Stimulated activated effector memory CD8-positive, alpha-beta T cell treated with anti-CD3 and anti-CD28 coated beads, Interleukin-12 subunit alpha, Interleukin-12 subunit beta, amount 100 ng/mL, for 72 hours (primary cell): ENCODE results near the gene CDHR2.

Experiments used
- ATAC-seq: fragments of 150-1000 bp; cut with Tn5 transposase; 2 replicates; pipeline ENCODE4 v1.10.0; 2021
- DNase-seq, 2 donors: peaks; one replicate each; pipeline ENCODE4 v3.0.0; 2021 to 2022; ENCODE audit warnings: low spot score in 2 of 2
- H3K27ac Mint-ChIP-seq: one replicate; pipeline ENCODE4 v1.8.0; 2022; ENCODE audit warnings: mild to moderate bottlenecking, mixed read lengths
- H3K36me3 Mint-ChIP-seq: one replicate; pipeline ENCODE4 v1.8.0; 2022; ENCODE audit warnings: mild to moderate bottlenecking, mixed read lengths
- H3K4me1 Mint-ChIP-seq: one replicate; pipeline ENCODE4 v1.8.0; 2022; ENCODE audit warnings: mixed read lengths
- H3K4me3 Mint-ChIP-seq: one replicate; pipeline ENCODE4 v1.8.0; 2022; ENCODE audit warnings: mild to moderate bottlenecking, mixed read lengths
- H3K9me3 Mint-ChIP-seq: one replicate; pipeline ENCODE4 v1.8.0; 2022; ENCODE audit warnings: mixed read lengths

The CDHR2 gene

GRCh38 chr5:176624142-176624541, 75.0 kb downstream of the CDHR2 start:
- Mint-ChIP-seq H3K4me1 (peaks cover 22% of the 10 kb centered on the region), H3K36me3 (no peaks in the 10 kb centered on the region), H3K27ac (no peak overlapping the region), H3K9me3 (no peaks in the 10 kb centered on the region), H3K4me3 (no peak overlapping the region)
- DNase-seq (no peak), ATAC-seq (no peak)

- ATAC-seq, result no peak
Measured at GRCh38 chr5:176624938-176625337, 75.8 kb downstream of the CDHR2 start.

DNA sequence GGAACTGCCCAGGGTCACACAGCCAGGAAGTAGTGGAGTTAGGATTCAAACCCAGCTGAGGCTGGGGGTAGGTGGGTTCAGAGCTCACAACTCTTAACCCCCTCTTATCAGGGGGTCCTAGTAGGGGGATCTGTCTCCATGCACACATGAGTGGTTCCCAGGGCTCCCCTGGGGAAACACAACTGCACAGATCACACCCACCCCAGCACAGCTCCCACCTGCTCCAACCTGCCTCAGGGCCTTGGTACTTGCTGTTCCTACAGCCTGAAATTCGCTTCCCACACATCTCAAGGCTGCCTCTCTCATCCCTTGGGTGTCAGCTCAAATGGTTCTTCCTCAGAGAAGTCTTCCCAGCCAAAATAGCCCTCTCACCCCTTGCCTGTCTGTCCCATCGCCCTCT, 76.4 kb downstream of the CDHR2 start:
- Mint-ChIP-seq H3K4me1 (peaks cover 17% of the 10 kb centered on the region), H3K4me3 (no peak overlapping the region), H3K36me3 (no peaks in the 10 kb centered on the region), H3K9me3 (no peaks in the 10 kb centered on the region), H3K27ac (no peak overlapping the region)
- DNase-seq (no peak), ATAC-seq (no peak)

More at GRCh38 chr5:176624938-176625337, 75.8 kb downstream of the CDHR2 start:
- DNase-seq, result no peak
- no peaks in the 10 kb centered on the region for H3K36me3 Mint-ChIP-seq
- no peak overlapping the region for H3K4me3 Mint-ChIP-seq
- H3K27ac Mint-ChIP-seq, result no peak overlapping the region
- peaks cover 22% of the 10 kb centered on the region for H3K4me1 Mint-ChIP-seq
- no peaks in the 10 kb centered on the region for H3K9me3 Mint-ChIP-seq

GRCh38 chr5:176625966-176626875, 77.1 kb downstream of the CDHR2 start:
- Mint-ChIP-seq H3K27ac (no peak overlapping the region), H3K36me3 (no peaks in the 10 kb centered on the region), H3K9me3 (no peaks in the 10 kb centered on the region), H3K4me3 (no peak overlapping the region), H3K4me1 (peaks cover 16% of the 10 kb centered on the region)
- no peak for ATAC-seq
- no peak for DNase-seq

- Mint-ChIP-seq H3K4me1 (peaks cover 16% of the 10 kb centered on the region), H3K4me3 (no peak overlapping the region), H3K9me3 (no peaks in the 10 kb centered on the region), H3K36me3 (no peaks in the 10 kb centered on the region), H3K27ac (no peak overlapping the region)
- ATAC-seq (no peak), DNase-seq (no peak)
Measured at GRCh38 chr5:176626876-176627236, 77.7 kb downstream of the CDHR2 start.

- Mint-ChIP-seq H3K4me3 (no peak overlapping the region), H3K4me1 (peaks cover 16% of the 10 kb centered on the region), H3K27ac (no peak overlapping the region), H3K36me3 (no peaks in the 10 kb centered on the region), H3K9me3 (no peaks in the 10 kb centered on the region)
- ATAC-seq, result no peak
- no peak for DNase-seq
Measured at GRCh38 chr5:176627582-176627981, 78.4 kb downstream of the CDHR2 start.

GRCh38 chr5:176628406-176629228, 79.5 kb downstream of the CDHR2 start:
- Mint-ChIP-seq H3K9me3 (no peaks in the 10 kb centered on the region), H3K27ac (no peak overlapping the region), H3K4me1 (peaks cover 19% of the 10 kb centered on the region), H3K4me3 (peak overlapping the region; percentile 51), H3K36me3 (no peaks in the 10 kb centered on the region)
- ATAC-seq (no peak), DNase-seq (no peak)

DNA sequence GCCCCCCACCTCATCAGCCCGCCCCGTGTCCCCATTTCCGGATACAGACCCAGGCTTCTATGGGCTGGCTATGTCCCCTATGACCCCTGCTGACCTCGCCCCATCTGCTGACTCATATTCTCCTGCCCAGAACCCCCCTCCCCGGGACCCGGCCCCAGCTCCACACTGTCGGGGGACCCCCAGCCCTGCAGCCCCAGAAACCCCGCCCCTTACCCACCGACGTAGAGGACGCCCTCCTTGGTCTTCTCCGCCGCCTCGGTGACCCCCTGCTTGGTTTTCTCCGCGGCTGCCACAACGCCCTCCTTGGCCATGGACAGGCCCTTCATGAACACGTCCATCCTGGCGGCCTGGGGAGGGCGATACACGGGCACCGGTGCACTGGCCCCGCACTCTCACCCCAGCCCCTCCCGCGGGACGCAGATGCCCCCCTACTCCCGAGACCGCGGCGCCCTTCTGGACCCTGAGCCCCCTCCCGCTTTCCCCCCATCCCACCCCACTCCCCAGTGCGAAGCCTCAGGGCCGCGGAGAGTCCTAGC, 80.2 kb downstream of the CDHR2 start:
- DNase-seq (no peak), ATAC-seq (no peak)
- Mint-ChIP-seq H3K36me3 (no peaks in the 10 kb centered on the region), H3K4me1 (peaks cover 24% of the 10 kb centered on the region), H3K27ac (no peak overlapping the region), H3K9me3 (no peaks in the 10 kb centered on the region), H3K4me3 (peak overlapping the region; percentile 51)

DNA sequence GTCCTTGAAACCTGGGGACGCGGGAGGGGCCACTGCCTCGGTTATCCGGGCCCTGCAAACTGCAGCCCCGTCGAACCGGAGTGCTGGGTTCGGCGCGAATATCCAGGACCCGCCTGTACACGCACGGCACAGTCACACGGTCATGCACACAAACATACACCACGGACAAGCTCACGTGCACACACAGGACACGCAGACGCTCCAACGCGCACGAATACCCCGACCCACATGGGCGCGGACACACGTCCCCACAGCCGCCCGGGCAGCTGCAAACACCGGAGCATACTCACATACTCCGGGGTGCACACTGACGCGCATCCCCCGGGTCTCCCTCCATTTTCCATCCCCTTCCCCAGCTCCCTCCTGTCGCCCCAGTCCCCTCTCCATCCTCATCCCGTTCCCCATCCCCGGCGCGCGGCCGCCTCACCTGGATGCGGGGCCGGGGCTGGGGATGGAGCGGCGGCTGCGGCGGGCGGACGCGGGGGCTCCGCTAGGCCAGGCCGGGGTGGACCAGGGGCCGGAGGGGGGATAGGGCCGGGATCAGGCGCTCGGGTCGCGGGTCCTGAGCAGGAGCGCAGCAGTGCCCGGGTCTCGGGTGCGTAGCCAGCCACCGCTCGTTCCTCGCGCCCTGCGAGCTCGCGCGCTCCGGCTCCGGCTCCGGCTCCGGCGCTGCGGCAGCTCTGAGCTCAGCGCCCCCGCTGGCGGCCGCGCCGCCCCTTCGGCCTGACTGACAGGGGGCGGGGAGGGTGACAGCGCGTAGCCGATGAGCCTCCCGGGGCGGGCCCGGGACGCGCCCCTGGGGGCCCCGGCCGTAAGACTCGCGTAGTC, 80.9 kb downstream of the CDHR2 start, which contains the start of the genes EIF4E1B and SNCB:
EIF4E1B (plus strand) TSS at position 823 of the 828 bp plus-strand sequence. CDS start 12,113 bp downstream, outside the sequence.
SNCB (minus strand) TSS at position 682 of the 828 bp plus-strand sequence. CDS start 880 bp downstream, outside the sequence.
- Mint-ChIP-seq H3K4me1 (peaks cover 24% of the 10 kb centered on the region), H3K27ac (no peak within 1 kb of the TSS), H3K9me3 (no peaks in the 10 kb centered on the region), H3K4me3 (peak within 1 kb of the TSS; percentile 51), H3K36me3 (no peaks in the 10 kb centered on the region)
- ATAC-seq, result peak; percentile 92
- peak; percentile 43 to 69 for DNase-seq

DNA sequence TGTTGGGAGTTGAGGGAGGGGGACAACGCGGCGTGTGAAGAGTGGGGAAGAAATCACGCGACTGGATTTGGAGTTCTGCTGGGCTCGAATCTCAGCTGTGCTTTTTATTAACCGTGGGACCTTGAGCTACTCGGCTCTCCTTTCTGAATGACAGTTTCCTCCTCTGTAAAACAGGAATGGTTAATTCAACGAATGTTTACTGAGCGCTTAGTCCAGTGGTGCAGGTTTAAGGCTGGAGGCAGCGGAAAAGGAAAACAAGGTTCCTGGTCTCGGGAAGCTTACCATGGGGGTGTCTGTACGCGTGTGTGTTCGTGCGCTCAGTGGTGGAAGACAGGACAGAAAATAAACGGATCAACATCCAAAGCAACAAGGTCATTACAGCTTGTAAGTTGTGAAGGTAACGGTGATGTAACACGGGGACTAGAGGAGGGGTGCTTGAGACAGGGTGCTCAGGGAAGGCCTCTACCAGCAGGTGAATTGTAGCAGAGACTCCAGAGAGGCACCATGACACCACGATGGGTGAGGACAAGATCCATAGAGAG, 81.6 kb downstream of the CDHR2 start:
- peaks cover 24% of the 10 kb centered on the region for H3K4me1 Mint-ChIP-seq
- ATAC-seq (no peak), DNase-seq (no peak)
- no peak overlapping the region for H3K27ac Mint-ChIP-seq
- H3K4me3 Mint-ChIP-seq, result peak overlapping the region; percentile 51
- H3K36me3 Mint-ChIP-seq, result no peaks in the 10 kb centered on the region
- H3K9me3 Mint-ChIP-seq, result no peaks in the 10 kb centered on the region

DNA sequence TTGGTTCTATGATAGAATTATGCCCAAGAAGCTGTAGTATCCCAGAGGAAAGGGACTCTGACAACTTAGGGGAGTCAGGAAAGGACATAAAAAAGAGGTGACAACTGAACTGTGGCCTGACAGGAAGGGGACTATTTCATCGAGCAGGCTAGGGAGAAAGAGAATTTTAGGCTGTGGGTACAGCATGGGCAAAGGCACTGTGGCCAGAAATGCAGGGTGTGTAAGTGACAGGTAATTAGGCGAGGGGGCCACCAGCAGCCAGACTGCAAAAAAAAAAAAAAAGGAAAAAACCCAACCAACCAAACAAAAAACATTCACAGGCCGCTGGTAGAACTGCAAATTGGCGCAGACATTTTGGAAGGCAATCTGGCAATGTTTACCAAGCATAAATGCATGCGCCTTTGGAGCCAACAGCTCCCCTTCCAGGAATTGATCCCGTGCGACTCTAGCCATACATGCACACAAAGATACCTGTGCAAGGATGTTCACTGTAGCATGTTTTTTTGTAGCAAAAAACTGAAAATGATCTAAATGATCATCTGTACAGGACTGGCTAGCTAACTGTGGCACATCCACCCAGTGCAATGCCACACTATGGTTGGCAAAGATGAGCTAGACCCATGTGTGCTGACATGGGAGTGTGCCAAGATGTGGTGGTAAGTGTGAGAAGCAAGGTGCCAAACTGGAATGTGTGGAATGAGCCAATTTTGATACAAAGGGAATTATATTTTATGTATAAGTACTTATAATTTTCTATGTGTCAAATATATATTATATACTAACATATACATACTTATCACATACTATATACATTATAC, 82.5 kb downstream of the CDHR2 start:
- no peaks in the 10 kb centered on the region for H3K9me3 Mint-ChIP-seq

GRCh38 chr5:176632745-176633144, 83.6 kb downstream of the CDHR2 start:
- Mint-ChIP-seq H3K4me1 (peaks cover 24% of the 10 kb centered on the region), H3K9me3 (no peaks in the 10 kb centered on the region), H3K27ac (no peak overlapping the region), H3K36me3 (peaks cover 6% of the 10 kb centered on the region), H3K4me3 (no peak overlapping the region)
- ATAC-seq (no peak), DNase-seq (no peak)

More for the DNA sequence above, 82.5 kb downstream of the CDHR2 start:
- H3K4me3 Mint-ChIP-seq, result no peak overlapping the region
- H3K4me1 Mint-ChIP-seq, result peaks cover 24% of the 10 kb centered on the region
- no peaks in the 10 kb centered on the region for H3K36me3 Mint-ChIP-seq
- ATAC-seq (no peak), DNase-seq (no peak)
- no peak overlapping the region for H3K27ac Mint-ChIP-seq

- Mint-ChIP-seq H3K27ac (no peak overlapping the region), H3K9me3 (no peaks in the 10 kb centered on the region), H3K36me3 (peaks cover 6% of the 10 kb centered on the region), H3K4me3 (no peak overlapping the region), H3K4me1 (peaks cover 17% of the 10 kb centered on the region)
- ATAC-seq, result no peak
- no peak for DNase-seq
Measured at GRCh38 chr5:176633598-176633997, 84.5 kb downstream of the CDHR2 start.

- Mint-ChIP-seq H3K9me3 (no peaks in the 10 kb centered on the region), H3K36me3 (peaks cover 6% of the 10 kb centered on the region), H3K4me1 (peaks cover 9% of the 10 kb centered on the region), H3K4me3 (no peak overlapping the region), H3K27ac (no peak overlapping the region)
- no peak for DNase-seq
- ATAC-seq, result no peak
Measured at GRCh38 chr5:176636426-176636825, 87.3 kb downstream of the CDHR2 start.
